HG03432 (cell line): ENCODE data around the gene GTF2H3.

ENCODE experiments used
- ATAC-seq: cut with Tn5 transposase; IDR thresholded peaks from one replicate; pipeline ENCODE4 v1.9.1; 2021; ENCODE audit warnings: mild to moderate bottlenecking, moderate library complexity; ENCODE audit not compliant: unreplicated experiment

Gene GTF2H3

GRCh38 chr12:123696646-123697045 is 63.0 kb downstream of the GTF2H3 start:
- no peak for ATAC-seq

GRCh38 chr12:123705935-123706334 is 72.3 kb downstream of the GTF2H3 start:
- no peak for ATAC-seq

DNA sequence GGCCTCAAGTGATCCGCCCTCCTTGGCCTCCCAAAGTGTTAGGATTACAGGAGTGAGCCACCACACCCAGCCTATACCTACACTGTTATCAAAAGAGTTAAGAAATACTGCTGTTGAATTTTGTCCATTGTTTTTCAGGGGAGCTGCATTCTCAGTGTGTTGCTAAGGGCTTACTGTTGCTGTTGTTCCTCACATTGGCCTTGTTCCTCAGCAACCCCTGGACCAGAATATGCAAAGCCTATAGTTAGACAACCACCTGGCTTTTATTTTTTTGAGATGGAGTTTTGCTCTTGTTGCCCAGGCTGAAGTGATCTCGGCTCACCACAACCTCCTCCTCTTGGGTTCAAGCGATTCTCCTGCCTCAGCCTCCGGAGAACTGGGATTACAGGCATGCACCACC is 73.8 kb downstream of the GTF2H3 start:
- ATAC-seq, result no peak
